ENCODE results near the gene MTUS2. TPM values are rescaled to one million over a fixed set of nuclear protein-coding genes. Genes with fewer than 3 reads are reported as not detected.
"Not testable (repeated sequence)": the region's sequence is repeated elsewhere in the genome, so short reads cannot be mapped to it uniquely, and the experiment has no call there.

Gene MTUS2
- total RNA-seq, 1 experiment from 2014 or later = 0.17 TPM

DNA sequence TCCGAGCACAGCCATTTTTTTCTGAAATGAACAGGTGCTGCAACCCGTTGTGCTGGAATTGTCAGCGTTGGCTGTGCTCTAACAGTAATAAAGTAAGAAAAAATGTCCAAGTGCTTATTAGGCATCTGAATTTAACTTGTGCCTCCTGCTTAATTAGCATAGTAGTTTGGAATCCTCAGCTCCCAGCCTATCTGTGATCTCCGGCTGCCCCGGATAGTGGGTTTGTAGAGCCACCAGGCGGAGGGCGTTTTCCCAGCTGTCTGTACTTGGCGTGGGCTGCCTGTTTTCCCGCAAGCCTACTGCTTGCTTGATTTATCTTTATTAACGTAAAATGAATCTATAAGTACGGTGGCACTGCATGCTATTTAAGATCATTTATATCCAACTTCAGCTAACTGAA lies 137.9 kb downstream of the MTUS2 start:
- H3K27me3 ChIP-seq (ENCODE audit: control insufficient read depth, insufficient read depth, low read length) = no peaks in the 10 kb centered on the region
- H3K4me3 ChIP-seq (ENCODE audit: insufficient read depth, low read depth, low read length) = no peak overlapping the region
- H3K36me3 ChIP-seq (replicated peaks; ENCODE audit: control insufficient read depth, insufficient read depth, low read length) = no peaks in the 10 kb centered on the region
- DNase-seq = no peak

DNA sequence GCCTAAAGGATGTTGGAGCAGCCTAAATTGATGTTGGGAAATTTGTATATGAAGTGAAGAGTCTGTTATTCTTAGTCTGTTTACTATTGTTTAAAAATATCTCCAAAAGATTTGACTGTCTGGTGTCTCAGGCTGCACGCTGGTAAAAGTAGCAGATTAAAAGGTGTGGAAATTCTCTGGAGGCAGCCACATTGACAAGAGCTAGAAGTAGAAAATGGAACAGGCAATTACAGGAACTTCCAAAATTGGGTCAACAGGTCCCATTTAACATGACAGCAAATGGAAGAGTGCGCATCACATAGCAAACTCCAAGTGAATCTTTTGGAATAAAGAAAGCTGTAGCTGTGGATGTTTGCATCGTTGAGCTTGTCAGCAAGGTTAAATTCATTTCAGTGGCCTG lies 138.3 kb downstream of the MTUS2 start:
- DNase-seq = no peak
- Histone ChIP-seq H3K27me3 (ENCODE audit: control insufficient read depth, insufficient read depth, low read length) (no peaks in the 10 kb centered on the region), H3K4me3 (ENCODE audit: insufficient read depth, low read depth, low read length) (no peak overlapping the region), H3K36me3 (replicated peaks; ENCODE audit: control insufficient read depth, insufficient read depth, low read length) (no peaks in the 10 kb centered on the region)

DNA sequence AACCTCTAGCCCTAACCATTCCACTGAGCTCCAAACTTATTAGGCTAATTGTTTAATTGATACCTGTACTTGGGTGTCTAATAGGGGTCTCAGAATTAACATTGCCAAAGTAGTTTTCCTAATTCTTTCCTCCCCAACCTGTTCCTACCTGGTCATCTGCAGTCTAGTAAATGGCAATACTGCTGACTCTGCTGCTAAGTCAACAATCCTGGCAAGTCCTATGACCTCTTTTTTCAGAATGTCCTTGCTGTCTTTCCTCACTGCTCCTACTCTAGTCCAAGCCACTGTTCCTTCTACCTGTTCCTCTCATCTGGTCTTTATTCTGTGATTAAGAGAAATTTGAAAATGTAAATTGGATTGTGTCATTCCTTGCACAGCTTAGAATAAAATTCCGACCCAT lies 143.9 kb downstream of the MTUS2 start:
- H3K27me3 ChIP-seq (ENCODE audit: control insufficient read depth, insufficient read depth, low read length) = no peaks in the 10 kb centered on the region
- H3K4me3 ChIP-seq (ENCODE audit: insufficient read depth, low read depth, low read length) = no peak overlapping the region
- no peak for DNase-seq
- no peaks in the 10 kb centered on the region for H3K36me3 ChIP-seq (replicated peaks; ENCODE audit: control insufficient read depth, insufficient read depth, low read length)

DNA sequence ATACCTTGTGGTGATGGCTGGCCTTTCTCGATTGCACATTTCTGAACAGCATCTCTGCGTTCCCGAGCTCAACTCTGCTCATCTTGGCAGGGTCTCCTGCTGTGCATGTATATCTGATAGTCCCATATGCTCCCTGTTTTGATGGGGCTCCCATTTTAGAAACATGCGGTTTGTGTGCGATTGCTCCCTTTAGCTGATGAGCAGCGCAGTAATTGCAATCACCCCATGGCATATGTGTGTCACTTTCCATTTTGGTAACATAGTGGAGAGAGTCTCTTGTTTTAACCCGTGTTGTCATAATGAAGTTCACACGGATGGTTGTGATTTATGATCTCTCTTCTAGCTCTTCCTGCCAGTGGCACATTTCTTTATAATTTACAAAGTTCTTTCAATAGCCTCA lies 144.7 kb downstream of the MTUS2 start:
- Histone ChIP-seq H3K36me3 (replicated peaks; ENCODE audit: control insufficient read depth, insufficient read depth, low read length) (no peaks in the 10 kb centered on the region), H3K27me3 (ENCODE audit: control insufficient read depth, insufficient read depth, low read length) (no peaks in the 10 kb centered on the region), H3K4me3 (ENCODE audit: insufficient read depth, low read depth, low read length) (no peak overlapping the region)
- no peak for DNase-seq

DNA sequence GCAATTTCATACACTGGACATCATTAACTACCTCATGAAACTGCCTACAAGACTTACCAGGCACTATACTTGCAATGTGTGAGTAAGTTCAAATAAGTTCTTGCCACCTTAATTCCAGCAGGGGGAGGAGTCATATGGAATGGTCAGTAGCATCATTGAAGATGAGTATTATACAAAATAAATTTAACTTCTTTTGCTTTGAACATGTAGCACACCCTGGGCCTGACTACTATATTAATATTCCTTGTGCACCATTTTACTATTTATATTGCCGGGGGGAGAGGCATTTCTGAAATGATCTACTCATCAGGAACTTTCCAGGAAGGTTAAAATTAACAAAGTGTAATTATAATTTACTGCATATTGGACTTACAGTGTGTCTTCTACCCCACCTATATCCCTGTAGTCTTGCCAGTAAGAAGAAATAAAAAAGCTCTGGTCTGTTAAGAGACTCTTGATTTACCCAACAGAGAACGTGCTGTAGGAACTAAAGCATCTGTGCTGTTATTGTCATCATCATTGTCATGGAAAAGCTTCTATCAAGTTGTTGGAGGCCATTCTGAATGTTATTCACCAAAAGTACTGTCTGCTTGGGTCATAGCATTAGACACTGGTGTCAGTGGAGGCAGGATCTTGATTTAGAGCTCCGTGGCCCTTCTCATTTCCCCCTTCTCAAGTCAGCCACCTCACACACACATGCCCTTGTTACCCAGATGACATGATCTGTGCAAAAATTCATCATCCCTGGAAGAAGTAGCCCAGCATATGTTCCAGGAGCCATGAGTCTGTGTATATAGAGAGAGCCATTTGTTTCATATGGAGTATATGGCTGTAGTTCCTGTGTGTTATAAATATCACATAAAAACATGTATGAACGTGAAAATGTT lies 147.1 kb downstream of the MTUS2 start:
- no peak for DNase-seq
- H3K27me3 ChIP-seq (ENCODE audit: control insufficient read depth, insufficient read depth, low read length) = no peaks in the 10 kb centered on the region
- no peak overlapping the region for H3K4me3 ChIP-seq (ENCODE audit: insufficient read depth, low read depth, low read length)
- H3K36me3 ChIP-seq (replicated peaks; ENCODE audit: control insufficient read depth, insufficient read depth, low read length) = no peaks in the 10 kb centered on the region

DNA sequence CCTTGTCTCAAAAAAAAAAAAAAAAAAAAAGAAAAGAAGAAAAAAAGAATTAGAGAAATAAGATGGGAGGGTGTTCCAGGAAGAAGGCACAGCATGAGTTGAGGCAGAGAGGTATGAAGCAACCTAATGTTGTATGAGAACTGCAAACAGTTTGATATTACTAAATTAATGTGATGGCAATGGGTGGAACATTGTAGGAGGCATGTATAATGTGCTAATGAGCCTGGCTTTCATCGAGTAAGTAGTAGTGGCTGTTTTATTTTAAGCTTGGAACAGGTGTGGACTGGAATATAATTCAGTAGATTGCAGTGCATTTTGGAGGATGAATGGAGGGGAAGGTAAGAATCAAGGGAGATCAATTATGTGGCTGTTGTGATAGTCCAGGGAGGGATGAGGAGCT lies 156.1 kb downstream of the MTUS2 start:
- H3K36me3 ChIP-seq (replicated peaks; ENCODE audit: control insufficient read depth, insufficient read depth, low read length) = no peaks in the 10 kb centered on the region
- no peak overlapping the region for H3K4me3 ChIP-seq (ENCODE audit: insufficient read depth, low read depth, low read length)
- H3K27me3 ChIP-seq (ENCODE audit: control insufficient read depth, insufficient read depth, low read length) = no peaks in the 10 kb centered on the region
- DNase-seq = no peak

DNA sequence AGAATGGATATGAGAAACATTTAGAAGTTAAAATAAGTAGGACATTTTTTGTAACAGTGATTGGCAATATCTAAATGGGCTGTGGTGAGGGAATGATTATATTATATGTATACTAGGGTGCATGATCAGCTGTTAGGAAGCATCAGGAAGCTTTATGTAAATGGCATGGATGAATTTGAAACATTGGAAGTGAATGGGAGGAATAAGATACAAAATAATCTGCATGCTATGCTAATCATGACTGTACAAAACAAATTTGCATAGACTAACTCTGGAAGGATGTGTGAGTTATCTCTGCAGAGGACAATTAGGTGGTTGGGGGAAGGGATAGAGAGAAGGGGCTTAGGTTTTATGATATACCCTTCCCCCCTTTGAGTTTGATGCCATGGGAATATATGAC lies 156.5 kb downstream of the MTUS2 start:
- H3K4me3 ChIP-seq (ENCODE audit: insufficient read depth, low read depth, low read length) = no peak overlapping the region

DNA sequence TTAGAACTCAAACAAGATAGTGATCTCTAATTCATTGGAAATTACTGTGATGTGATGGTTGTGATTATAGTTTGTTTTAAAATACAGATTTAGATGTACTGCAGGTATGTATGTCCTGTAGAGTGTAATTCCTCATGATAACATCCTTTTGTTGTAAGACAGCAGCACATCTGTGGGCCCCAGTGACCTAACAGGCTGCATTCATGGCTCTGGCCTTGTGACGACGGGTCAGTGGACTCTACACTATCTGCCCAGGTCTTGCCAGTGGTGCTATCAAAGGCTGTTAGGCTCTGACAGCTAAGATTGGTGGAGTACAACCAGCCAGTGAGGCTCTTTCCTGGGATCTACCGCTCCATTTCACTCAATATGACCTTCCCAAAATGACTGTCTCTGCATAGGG lies 158.4 kb downstream of the MTUS2 start:
- no peaks in the 10 kb centered on the region for H3K27me3 ChIP-seq (ENCODE audit: control insufficient read depth, insufficient read depth, low read length)
- no peaks in the 10 kb centered on the region for H3K36me3 ChIP-seq (replicated peaks; ENCODE audit: control insufficient read depth, insufficient read depth, low read length)
- H3K4me3 ChIP-seq (ENCODE audit: insufficient read depth, low read depth, low read length) = no peak overlapping the region
- no peak for DNase-seq

More for the DNA sequence above, 156.5 kb downstream of the MTUS2 start:
- Histone ChIP-seq H3K27me3 (ENCODE audit: control insufficient read depth, insufficient read depth, low read length) (no peaks in the 10 kb centered on the region), H3K36me3 (replicated peaks; ENCODE audit: control insufficient read depth, insufficient read depth, low read length) (no peaks in the 10 kb centered on the region)
- no peak for DNase-seq

DNA sequence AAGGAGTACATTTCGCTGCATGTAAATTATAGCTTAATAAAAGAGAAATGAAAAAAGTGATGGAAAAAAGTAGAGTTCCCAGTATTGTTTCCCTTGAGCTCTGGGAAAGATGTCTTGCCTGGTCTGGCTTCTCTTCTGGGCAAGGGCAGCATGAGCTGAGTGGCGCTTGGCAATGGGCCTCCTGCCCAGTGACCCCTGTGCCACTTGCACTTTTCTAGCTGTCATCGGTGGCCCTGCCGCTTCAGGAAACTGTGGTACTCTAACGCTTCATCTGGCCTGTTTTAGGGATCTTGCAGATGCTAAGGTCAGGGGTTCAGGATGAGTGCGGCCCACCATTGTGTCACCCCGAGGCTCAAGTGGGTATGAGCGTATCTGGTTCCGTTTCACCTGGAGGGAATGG lies 161.4 kb downstream of the MTUS2 start:
- no peaks in the 10 kb centered on the region for H3K36me3 ChIP-seq (replicated peaks; ENCODE audit: control insufficient read depth, insufficient read depth, low read length)

DNA sequence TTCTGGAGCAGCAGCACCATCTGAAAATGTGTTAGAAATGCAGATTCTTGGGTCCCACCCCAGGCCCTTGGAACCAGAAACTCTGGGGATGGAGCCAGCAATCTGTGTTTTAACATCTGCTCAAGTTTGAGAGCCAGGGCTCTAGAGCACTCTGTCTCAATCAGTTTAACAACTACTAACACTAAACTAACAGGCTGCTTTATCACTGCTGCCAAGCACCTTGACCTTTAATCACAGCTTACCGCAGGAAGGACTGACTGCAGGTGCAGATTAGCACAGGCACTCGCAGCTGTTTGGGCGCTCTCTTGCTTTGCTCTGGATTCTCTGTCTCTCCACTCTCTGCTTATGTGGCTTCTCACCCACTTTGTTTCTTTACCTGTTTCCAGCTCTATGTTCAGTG lies 163.5 kb downstream of the MTUS2 start:
- Histone ChIP-seq H3K36me3 (replicated peaks; ENCODE audit: control insufficient read depth, insufficient read depth, low read length) (no peaks in the 10 kb centered on the region), H3K4me3 (ENCODE audit: insufficient read depth, low read depth, low read length) (no peak overlapping the region), H3K27me3 (ENCODE audit: control insufficient read depth, insufficient read depth, low read length) (no peaks in the 10 kb centered on the region)
- DNase-seq = no peak

More for the DNA sequence above, 161.4 kb downstream of the MTUS2 start:
- Histone ChIP-seq H3K27me3 (ENCODE audit: control insufficient read depth, insufficient read depth, low read length) (no peaks in the 10 kb centered on the region), H3K4me3 (ENCODE audit: insufficient read depth, low read depth, low read length) (no peak overlapping the region)
- DNase-seq = no peak

DNA sequence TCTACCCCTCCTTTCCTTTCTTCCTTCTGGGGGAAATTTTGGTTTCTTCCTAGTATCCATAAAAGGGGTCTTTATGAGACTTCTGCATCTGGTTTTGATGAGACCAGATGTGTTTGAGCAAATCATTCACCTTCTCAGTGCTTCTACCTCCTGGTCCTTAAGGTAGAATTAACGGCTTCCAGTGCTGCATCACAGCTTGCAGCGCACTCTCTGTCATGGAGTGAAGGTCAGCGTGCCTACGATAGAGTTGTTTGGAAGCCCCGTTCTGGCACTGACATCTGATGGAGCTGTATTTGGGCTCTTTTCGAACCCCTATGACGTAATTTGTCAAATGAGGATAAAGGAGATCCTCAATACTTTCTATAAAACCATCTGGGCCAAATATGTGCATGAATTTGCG lies 164.2 kb downstream of the MTUS2 start:
- Histone ChIP-seq H3K36me3 (replicated peaks; ENCODE audit: control insufficient read depth, insufficient read depth, low read length) (no peaks in the 10 kb centered on the region), H3K4me3 (ENCODE audit: insufficient read depth, low read depth, low read length) (no peak overlapping the region), H3K27me3 (ENCODE audit: control insufficient read depth, insufficient read depth, low read length) (no peaks in the 10 kb centered on the region)
- DNase-seq = no peak

DNA sequence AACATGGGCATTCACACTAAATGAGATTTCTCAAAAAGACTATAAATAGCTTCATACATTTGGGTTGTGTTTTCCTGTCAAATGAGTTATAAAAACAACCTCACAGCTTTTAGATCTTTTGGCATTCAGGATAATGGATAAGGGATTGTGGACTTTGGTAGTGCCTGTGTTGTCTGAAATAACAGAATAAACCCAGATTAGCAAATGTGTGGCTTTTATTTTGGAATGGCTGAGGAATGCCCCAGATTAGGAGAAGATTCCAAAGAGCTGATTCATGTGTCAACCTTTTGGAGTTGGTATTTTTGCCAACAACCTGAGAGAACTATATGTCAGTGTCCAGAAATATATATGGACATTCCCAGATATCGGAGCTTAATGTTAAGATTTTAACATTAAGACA lies 164.7 kb downstream of the MTUS2 start:
- no peak for DNase-seq
- Histone ChIP-seq H3K4me3 (ENCODE audit: insufficient read depth, low read depth, low read length) (no peak overlapping the region), H3K27me3 (ENCODE audit: control insufficient read depth, insufficient read depth, low read length) (no peaks in the 10 kb centered on the region), H3K36me3 (replicated peaks; ENCODE audit: control insufficient read depth, insufficient read depth, low read length) (no peaks in the 10 kb centered on the region)

DNA sequence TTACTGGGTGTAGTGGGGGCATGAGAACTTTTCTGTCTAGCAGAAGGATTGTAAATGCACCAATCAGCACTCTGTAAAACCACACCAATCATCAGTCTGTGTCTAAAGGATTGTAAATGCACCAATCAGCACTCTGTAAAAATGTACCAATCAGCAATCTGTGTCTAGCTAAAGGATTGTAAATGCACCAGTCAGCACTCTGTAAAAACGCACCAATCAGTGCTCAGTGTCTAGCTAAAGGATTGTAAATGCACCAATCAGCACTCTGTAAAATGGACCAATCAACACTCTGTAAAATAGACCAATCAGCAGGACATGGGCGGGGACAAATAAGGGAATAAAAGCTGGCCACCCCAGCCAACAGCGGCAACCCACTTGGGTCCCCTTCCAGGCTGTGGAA lies 170.2 kb downstream of the MTUS2 start:
- H3K36me3 ChIP-seq (replicated peaks; ENCODE audit: control insufficient read depth, insufficient read depth, low read length); DNase-seq; H3K27me3 ChIP-seq (ENCODE audit: control insufficient read depth, insufficient read depth, low read length); H3K4me3 ChIP-seq (ENCODE audit: insufficient read depth, low read depth, low read length): not testable (repeated sequence)

DNA sequence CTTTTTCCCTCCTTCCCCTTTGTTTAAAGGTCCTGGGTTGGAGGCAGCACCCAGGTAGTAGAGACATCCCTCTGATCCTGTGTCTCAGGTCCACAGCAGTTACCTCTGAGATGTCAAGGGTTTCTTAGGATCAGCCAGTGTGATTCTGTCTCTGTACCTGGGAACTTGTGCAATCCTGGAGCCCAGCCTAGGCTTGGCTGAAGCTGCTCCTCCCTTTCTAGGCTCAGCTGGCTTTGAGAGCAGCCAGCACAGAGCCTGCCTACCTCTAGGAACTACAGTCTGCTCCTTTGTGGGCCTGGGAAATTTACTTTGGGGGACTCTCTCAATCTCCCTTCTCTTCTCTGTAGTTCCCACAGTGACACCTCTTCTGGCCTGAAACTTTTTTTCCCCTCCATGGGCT lies 171.6 kb downstream of the MTUS2 start:
- DNase-seq = no peak
- H3K4me3 ChIP-seq (ENCODE audit: insufficient read depth, low read depth, low read length) = no peak overlapping the region
- no peaks in the 10 kb centered on the region for H3K27me3 ChIP-seq (ENCODE audit: control insufficient read depth, insufficient read depth, low read length)
- no peaks in the 10 kb centered on the region for H3K36me3 ChIP-seq (replicated peaks; ENCODE audit: control insufficient read depth, insufficient read depth, low read length)

DNA sequence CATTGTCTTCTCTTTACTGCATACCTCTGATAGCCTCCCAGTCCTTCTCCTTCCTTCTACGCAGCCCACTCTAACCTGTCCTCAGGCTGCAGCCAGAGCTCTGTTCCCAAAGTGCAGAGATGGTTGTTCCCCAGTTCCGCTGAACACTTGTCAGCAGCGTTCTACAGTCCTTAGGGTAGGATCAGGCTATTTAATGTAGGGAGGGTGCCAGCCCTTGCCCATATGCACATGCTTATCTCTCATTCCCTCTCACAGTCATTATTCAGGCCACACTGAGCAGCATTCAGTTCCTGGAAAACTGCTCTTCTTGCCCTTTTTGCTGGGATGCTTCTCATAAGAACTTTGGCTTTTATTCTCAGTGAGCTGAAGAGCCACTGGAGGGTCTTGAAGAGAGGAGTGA lies 180.7 kb downstream of the MTUS2 start:
- Histone ChIP-seq H3K27me3 (ENCODE audit: control insufficient read depth, insufficient read depth, low read length) (no peaks in the 10 kb centered on the region), H3K4me3 (ENCODE audit: insufficient read depth, low read depth, low read length) (no peak overlapping the region), H3K36me3 (replicated peaks; ENCODE audit: control insufficient read depth, insufficient read depth, low read length) (no peaks in the 10 kb centered on the region)
- DNase-seq = no peak

Measured in H7 (cell line).